Gastrocnemius medialis (tissue), 4 donors: Measurements from ENCODE around the gene DHCR24.

Experiments used
- CTCF ChIP-seq, 5 experiments: fragments of 450-650 bp in 3 of 5; fragments of 200-600 bp in 2 of 5; sonication (generic) in 2 of 5; IDR thresholded peaks in 4 of 5; conservative IDR thresholded peaks in 1 of 5; 1 replicate in 4 of 5; 2 replicates in 1 of 5; pipeline ENCODE4 v1.5.1; 2016 to 2019; ENCODE audit warnings: antibody characterized with exemption in 5 of 5, mild to moderate bottlenecking in 3 of 5, moderate library complexity in 3 of 5
- POLR2A ChIP-seq, 2 donors: fragments of 450-650 bp; IDR thresholded peaks; one replicate each; pipeline ENCODE4 v1.6.1; 2017; ENCODE audit warnings: antibody characterized with exemption in 2 of 2, mild to moderate bottlenecking in 2 of 2, moderate library complexity in 2 of 2

GRCh38 chr1:54816130-54816529 is 70.9 kb downstream of the DHCR24 start:
- TF ChIP-seq CTCF (IDR thresholded peaks at IDR 0.05 in 4 of 5, conservative IDR thresholded peaks at IDR 0.05 in 1 of 5) (no peak), POLR2A (IDR thresholded peaks at IDR 0.05) (no peak)
